ENCODE data around the gene USP50.
"Not testable (repeated sequence)": the region's sequence is repeated elsewhere in the genome, so short reads cannot be mapped to it uniquely, and the experiment has no call there.

The USP50 gene

DNA sequence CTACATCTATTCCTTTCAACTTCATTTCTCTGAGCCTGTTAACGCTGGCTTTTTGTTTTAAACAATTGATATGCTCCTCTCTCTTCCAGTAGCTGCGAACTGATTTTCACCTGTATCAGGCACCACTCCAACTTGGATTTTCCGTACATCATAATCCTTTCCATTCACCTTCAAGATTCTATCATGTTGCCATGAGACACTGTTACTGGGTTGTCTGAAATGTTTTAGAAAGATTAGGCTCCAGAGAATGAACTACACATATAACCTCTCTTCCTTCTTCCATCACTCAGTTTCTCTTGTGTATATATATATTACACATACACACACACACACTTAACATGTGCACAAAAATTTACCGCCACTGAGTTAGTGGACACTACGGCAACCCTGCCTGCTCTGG, at the start of gene USP50:
Gene USP50, minus strand, starts transcription at position 101 of the 400 bp plus-strand sequence. CDS start 141 bp downstream, outside the sequence.
- no peak for DNase-seq

GRCh38 chr15:50594311-50594710, 47.8 kb upstream of the USP50 start:
- no peak for DNase-seq

DNA sequence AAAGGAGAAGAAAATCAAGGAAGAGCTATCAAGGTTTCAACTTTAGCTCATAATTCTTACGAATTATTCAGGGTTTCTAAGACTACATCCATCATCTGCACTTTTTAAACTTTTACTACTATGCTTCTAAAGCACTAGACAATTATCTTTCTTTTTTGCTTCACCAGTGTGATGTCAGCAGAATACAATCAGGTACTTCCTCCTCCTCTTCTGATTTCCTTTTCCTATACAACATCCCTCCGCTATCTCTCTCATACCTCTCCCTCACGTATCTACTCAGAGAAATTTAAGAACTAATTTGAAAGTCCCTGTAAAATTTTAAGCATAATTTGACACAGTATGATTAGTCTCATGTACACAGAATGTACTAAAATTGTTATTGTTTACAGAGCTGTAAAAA, 47.3 kb upstream of the USP50 start:
- DNase-seq, result no peak

- DNase-seq, result no peak
These were observed 43.8 kb upstream of the USP50 start for GRCh38 chr15:50590288-50590687.

DNA sequence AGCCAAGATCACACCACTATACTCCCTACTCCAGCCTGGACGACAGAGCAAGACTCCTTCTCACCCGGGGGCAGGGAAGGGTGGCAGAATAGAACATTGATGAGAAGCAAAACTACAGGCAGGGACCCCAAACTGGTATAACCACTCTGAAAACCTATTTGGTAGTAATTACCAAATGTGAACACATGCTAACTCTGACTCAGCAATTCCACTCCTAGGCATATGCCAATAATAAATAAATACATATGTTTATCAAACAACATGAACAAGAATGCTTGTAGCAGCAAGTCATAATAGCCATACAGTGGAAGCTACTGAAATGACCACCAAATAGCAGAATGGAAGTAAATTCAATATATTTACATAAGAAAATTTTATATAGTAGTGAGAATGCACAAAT, 31.0 kb upstream of the USP50 start:
- no peak for DNase-seq

- no peak for DNase-seq
These were observed 29.7 kb upstream of the USP50 start for GRCh38 chr15:50576166-50576565.

DNA sequence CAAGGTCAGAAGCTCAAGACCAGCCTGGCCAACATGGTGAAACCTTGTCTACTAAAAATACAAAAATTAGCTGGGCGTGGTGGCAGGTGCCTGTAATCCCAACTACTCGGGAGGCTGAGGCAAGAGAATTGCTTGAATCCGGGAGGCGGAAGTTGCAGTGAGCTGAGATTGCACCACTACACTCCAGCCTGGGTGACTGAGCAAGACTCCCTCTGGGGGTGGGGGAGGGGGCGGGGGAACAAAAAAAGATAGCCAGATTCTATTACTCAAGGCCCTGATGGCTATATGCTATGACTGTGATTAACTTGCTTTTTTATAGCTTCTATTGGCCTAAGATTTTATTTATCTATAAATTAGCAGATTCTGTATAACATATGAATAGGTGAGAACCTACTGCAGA, 27.4 kb upstream of the USP50 start:
- DNase-seq, result not testable (repeated sequence)

GRCh38 chr15:50563756-50564155, 17.3 kb upstream of the USP50 start:
- no peak for DNase-seq

DNA sequence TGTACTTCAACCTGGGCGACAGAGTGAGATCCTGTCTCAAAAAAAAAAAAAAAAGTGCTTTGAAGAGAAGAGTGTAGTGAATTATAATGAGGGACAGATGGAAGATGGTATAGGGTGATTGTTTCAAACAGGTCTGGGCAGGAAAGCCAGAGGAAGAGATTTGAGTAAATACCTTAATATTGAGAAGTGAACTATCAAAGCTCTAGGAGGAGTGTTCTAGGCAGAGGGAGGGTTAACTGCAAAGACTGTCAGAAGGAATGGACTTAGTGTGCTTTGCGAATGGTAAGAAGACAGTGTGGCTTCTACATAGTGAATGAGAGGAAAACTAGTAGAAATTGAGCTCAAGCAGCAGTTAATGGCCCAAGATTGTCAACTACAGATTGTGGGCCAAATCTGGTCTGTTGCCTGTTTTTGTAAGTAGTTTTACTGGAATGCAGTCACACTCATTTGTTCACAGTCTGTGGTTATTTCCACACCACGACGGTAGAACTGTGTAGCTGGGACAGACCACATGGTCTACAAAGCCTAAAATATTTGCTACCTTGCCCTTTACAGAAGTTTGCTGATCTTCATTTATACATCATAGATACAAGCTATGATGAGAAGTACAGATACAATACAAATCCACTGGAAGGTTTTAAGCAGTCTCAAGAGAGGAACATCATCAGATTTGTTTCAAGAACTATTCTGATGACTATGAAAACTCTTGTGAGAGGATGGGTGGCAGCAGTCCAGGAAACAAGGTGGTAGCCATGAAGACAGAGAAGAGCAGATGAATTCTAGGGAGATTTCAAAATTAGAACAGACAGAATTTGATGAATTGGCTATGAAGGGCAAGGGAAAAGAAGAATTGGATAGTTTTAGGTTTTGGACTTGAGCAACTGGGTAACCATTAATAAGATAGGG, 16.5 kb upstream of the USP50 start:
- no peak for DNase-seq

GRCh38 chr15:50558012-50558411, 11.5 kb upstream of the USP50 start:
- DNase-seq, result no peak

DNA sequence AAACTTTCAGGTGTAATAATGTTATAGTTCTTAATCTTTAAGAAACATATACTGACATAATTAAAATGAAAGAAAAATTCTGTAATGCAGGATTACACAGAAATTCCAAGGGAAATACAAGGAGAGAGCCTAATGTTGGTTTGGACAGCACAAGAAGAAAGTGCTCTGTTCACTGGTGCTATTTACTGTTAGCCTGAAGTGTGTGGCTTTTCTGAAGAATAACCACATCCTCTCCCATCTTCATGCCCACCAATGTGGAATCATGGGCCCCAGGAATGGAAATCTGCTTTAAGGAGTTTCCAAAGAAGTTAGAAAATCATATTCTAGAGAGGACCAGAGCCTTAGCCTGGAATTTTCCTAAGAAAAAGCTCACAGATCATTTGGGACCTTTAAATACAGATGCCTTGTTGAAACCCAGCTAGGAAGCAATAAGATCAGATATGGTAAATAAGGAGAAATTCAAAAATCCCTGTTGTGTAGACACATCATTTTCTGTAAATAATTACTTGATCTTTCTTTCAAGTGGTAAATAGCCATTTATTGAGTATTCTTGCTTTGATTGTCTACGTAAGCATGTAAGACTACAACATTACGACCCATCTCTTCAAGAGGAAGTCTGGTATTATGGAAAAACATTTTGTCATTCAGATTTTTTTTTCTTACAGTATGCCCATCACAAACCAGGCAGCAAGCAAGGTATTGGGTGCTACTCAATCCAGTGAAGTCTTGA, 10.3 kb upstream of the USP50 start:
- DNase-seq, result no peak

- DNase-seq, result no peak
These were observed 5.8 kb upstream of the USP50 start for GRCh38 chr15:50552238-50552637.

- DNase-seq, result no peak
These were observed 2.9 kb upstream of the USP50 start for GRCh38 chr15:50549326-50549725.

- DNase-seq, result no peak
These were observed 2.1 kb downstream of the USP50 start for GRCh38 chr15:50544368-50544767.

DNA sequence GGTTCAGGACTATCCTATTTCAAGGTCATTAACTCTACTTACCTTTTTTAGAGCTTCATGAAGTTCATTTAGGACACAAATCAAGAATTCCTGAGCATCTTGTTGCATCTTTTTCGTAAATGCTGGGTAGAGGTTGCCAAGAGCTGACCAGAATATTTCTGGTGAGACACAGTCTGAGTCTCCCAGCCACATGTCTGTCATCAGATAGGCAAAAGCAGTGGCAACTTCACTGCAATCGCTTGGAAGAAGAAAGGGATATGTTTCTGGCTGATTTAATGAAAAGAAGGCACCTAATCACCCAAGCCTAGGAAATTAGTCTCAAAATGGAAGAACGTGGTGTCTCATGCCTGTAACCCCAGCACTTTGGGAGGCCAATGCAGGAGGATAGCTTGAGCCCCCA, 2.9 kb downstream of the USP50 start:
- no peak for DNase-seq

DNA sequence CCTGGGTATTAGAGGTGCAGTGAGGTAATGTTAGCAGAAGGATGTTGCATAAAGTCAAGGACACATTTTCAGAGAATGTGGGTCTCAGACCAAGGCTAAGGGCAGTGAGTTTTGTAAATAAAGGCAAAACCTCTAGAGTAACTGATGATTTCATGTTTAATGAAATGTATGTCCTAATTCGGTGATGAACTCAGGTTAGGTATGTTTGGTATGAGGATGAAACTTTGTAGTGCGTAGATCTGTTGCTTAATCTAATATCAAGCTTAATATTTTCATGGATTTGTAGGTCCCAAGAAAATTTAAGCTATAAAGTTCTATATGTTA, 3.6 kb downstream of the USP50 start:
- no peak for DNase-seq

DNA sequence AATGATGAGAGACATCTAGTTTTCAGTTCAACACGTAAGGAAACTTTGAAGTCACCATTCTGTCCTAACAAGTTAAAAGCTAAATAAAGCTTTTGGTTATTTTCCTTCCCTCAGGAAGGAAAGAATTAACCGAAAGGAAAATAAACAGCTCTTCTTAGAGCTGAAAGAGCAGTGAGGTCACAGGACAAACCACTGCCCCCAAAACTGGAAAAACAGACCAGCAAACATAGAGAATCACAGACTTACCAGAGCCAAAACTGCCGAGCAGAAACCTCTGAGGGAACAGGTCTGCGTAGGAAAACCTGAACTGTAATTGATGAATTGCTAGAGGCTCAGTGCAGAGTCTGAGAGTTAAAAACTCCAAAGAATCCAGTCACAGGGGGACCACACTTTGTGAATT, 14.7 kb downstream of the USP50 start:
- DNase-seq, result no peak

- no peak for DNase-seq
These were observed 15.3 kb downstream of the USP50 start for GRCh38 chr15:50531163-50531562.

- no peak for DNase-seq
These were observed 22.6 kb downstream of the USP50 start for GRCh38 chr15:50523851-50524251.

GRCh38 chr15:50519740-50520425, 26.6 kb downstream of the USP50 start:
- DNase-seq, result no peak

DNA sequence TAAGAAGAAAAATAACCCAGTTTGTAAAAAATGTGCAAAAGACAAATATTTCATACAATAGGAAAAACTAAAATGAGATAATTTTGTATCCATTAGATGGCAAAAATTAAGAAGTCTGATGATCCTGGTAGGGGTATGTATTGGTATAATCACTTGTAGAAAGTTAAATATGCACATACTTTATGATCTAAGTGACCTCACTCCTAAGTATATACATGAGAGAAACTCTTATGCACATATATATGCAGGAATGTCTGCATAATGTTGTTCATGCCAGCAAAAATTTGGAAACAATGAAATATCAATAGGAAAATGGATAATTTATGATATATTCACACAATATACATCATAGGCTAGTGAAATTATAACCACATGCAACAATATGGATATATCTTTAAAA, 33.5 kb downstream of the USP50 start:
- DNase-seq, result no peak

DNA sequence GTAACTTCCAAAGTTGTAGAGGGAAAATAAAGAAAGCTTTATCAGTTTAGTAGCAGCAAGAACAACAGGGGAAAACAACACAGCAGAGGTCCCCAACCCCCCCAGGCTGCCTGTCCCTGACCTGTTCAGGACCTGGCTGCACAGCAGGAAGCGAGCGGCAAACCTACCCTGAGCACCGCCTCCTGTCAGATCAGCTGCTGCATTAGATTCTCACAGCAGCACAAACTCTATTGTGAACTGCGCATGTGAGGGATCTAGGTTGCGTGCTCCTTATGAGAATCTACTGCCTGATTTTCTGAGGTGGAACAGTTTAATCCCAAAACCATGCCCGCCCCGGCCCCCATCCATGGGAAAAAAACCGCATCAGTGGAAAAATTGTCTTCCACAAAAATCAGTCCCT, 40.3 kb downstream of the USP50 start:
- DNase-seq, result no peak

GRCh38 chr15:50505656-50506055, 40.8 kb downstream of the USP50 start:
- DNase-seq, result not testable (repeated sequence)

GRCh38 chr15:50503144-50503543, 43.3 kb downstream of the USP50 start:
- no peak for DNase-seq

Data from stimulated activated CD4-positive, alpha-beta T cell treated with anti-CD3 and anti-CD28 coated beads, Interleukin-2, amount 100 ng/mL, for 48 hours (primary cell).